ENCODE data around the gene FSTL3. TPM values are rescaled to one million over a fixed set of nuclear protein-coding genes. Genes with fewer than 3 reads are reported as not detected.

FSTL3 gene
- 2.8 TPM for total RNA-seq

DNA sequence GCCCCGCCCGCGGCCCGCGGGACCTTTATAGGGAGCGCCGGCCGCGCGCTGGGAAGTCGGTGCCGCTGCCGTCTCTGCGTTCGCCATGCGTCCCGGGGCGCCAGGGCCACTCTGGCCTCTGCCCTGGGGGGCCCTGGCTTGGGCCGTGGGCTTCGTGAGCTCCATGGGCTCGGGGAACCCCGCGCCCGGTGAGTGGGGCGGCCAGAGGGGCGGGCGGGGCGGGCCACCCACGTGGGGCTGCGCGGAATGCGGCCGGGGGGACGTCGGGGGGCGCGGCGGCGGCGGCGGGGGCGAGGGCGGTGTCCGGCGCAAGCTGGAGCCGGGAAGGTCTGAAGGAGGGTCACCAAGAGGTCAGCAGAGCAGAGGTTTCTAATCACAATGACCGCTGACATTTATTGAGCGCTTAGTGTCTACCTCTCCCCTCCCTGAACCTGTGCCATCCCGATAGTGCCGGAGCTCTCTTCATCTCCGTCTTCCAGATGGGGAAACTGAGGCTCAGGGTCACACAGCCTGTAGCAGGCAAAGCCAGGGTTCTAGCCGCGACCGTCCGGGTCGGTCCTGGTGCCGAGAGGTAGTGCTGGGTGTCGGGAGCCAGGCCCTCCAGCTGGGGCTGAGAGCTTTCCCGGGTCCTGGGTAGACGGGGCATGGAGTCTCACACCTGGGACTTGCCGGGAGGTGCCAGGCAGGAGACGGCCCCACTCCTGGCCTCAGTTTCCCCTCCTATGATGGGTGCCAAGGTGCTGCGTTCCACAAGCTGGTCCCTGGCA is at the start of gene FSTL3:
TSS of gene FSTL3 (plus strand) at position 54 of the 767 bp plus-strand sequence. CDS start at position 86, 32 bp downstream.

GRCh38 chr19:633068-633785 is 43.0 kb upstream of the FSTL3 start, which contains the start of gene POLRMT:
POLRMT (minus strand) TSS chr19:633537; CDS start chr19:633512, 25 bp downstream.

GRCh38 chr19:639253-640160 is 36.7 kb upstream of the FSTL3 start, which contains the start of gene FGF22:
FGF22 (plus strand) TSS chr19:639879; CDS start chr19:639926, 47 bp downstream.

DNA sequence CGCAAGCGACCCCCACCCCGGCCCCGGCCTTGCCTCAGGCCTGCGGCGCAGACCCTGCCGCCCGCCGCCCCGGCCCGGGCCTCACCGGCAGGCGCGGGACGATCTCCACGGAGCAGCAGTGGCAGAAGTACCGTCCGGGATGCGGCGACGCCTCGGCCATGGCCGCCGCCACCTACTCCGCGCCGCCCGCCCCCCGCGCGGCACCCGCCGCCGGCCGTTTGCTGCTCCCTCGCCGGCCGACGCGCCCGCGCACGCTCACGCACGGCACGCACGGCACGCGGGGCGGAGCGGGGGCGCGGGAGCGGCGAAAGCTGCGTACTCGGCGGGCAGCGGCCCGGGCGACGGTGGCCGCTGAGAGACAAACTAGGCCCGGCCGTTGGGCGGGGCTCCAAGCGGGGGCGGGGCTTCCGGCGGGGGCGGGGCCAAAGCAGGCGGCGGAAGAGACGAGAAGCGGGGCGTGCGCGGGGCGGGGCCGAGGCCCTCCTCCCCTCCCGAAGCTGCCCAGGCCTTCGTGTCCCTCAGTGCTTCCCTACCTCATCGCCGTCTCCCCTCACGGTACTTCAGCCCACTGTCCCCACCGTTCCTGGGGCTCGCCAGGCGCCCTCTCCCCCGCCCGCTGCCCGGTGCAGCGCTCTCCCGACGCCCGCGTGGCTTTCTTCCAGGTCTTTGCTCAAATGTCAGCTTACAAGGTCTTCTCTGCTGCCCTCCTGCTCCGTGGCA is 13.1 kb upstream of the FSTL3 start, which contains the start of gene RNF126:
TSS of gene RNF126 (minus strand) at position 253 of the 720 bp plus-strand sequence. CDS start at position 160, 93 bp downstream.

DNA sequence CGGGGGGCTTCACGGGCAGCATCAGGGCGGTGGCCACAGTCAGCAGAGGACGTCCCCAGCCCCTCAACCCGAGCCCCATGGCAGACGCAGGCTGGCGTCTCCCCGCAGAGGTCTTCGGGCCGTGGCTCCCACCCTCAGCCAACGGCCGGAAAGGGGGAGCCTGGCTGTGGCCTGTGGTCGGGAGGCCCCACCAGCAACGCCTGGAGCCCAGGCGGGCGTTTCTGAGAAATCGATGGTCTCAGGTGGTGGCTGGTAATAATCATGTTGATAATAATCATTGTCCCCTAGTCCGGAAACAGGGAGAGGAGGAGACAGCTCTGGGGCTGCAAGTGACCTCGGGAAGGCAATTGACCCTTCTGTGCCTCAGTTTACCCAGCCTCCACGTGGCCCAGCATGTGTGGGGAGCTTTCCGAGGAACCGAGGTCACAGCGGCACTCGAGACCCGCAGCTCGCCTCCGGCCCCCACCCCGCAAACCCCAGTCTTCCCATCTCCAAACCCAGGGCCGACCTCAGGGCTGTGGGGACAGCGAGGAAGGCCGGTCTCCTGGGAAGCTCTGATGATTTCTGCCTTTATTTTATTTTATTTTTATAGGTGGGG is 19.3 kb downstream of the FSTL3 start, which contains the start of gene PRSS57:
TSS of gene PRSS57 (minus strand) at position 101 of the 598 bp plus-strand sequence. CDS start at position 79, 22 bp downstream.

GRCh38 chr19:708154-709143 is 32.3 kb downstream of the FSTL3 start, which contains the start of gene PALM:
PALM (plus strand) TSS chr19:708935; CDS start chr19:709147, 212 bp downstream.

Other genes with a start within 250 kb of the FSTL3 start
- gene SHC2, start 215.4 kb upstream of the FSTL3 start, total RNA-seq: 18.2 TPM
- gene MADCAM1, start 179.9 kb upstream of the FSTL3 start, total RNA-seq: 0.63 TPM
- gene TPGS1, start 168.9 kb upstream of the FSTL3 start, total RNA-seq: 18.8 TPM
- 41.6 TPM for gene CDC34, start 144.6 kb upstream of the FSTL3 start, total RNA-seq
- not detected for gene GZMM, start 132.3 kb upstream of the FSTL3 start, total RNA-seq
- 101 TPM for gene BSG, start 103.8 kb upstream of the FSTL3 start, total RNA-seq
- 9.1 TPM for gene HCN2, start 86.5 kb upstream of the FSTL3 start, total RNA-seq
- 21.6 TPM for gene POLRMT, start 42.9 kb upstream of the FSTL3 start, total RNA-seq
- 0.63 TPM for gene FGF22, start 36.5 kb upstream of the FSTL3 start, total RNA-seq
- gene RNF126, start 13.2 kb upstream of the FSTL3 start, total RNA-seq: 20.0 TPM
- not detected for gene PRSS57, start 19.1 kb downstream of the FSTL3 start, total RNA-seq
- 123 TPM for gene PALM, start 32.5 kb downstream of the FSTL3 start, total RNA-seq
- not detected for gene MISP, start 74.7 kb downstream of the FSTL3 start, total RNA-seq
- 60.7 TPM for gene PTBP1, start 121.1 kb downstream of the FSTL3 start, total RNA-seq
- 98.3 TPM for gene PLPPR3, start 145.6 kb downstream of the FSTL3 start, total RNA-seq
- gene AZU1, start 151.4 kb downstream of the FSTL3 start, total RNA-seq: 0.94 TPM
- gene PRTN3, start 164.6 kb downstream of the FSTL3 start, total RNA-seq: 0.94 TPM
- not detected for gene ELANE, start 175.9 kb downstream of the FSTL3 start, total RNA-seq
- gene CFD, start 183.3 kb downstream of the FSTL3 start, total RNA-seq: 0.31 TPM
- gene MED16, start 216.8 kb downstream of the FSTL3 start, total RNA-seq: 35.4 TPM
- not detected for gene RNU6-9, start 217.1 kb downstream of the FSTL3 start, total RNA-seq
- gene R3HDM4, start 236.8 kb downstream of the FSTL3 start, total RNA-seq: 29.1 TPM
- gene KISS1R, start 240.9 kb downstream of the FSTL3 start, total RNA-seq: not detected
- gene ARID3A, start 249.6 kb downstream of the FSTL3 start, total RNA-seq: 11.3 TPM

Measured in parietal lobe (tissue), 1 donor.